ENCODE results near the gene SNRPD3.
"Not testable (repeated sequence)": the region's sequence is repeated elsewhere in the genome, so short reads cannot be mapped to it uniquely, and the experiment has no call there.

The SNRPD3 gene

DNA sequence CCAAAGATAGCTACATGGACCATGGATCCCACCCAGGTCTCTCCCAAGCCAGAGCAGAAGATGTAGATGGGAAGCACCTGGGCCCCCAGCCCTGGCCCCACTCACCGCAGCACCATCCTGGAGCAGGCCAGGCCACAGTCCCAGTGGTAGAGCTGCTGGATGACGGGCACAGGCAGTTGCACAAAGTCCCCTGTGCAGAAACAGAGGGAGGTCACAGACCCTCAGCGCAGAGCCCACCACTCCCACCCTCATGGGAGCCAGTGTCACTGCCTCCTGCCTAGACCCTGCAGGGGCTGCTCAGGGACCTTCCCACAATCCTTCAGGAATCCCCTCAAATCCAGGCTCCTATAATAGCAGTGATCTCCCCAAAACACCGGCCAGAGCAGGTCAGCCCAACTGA, 7.0 kb upstream of the SNRPD3 start:
- TF ChIP-seq, protein P1, sequence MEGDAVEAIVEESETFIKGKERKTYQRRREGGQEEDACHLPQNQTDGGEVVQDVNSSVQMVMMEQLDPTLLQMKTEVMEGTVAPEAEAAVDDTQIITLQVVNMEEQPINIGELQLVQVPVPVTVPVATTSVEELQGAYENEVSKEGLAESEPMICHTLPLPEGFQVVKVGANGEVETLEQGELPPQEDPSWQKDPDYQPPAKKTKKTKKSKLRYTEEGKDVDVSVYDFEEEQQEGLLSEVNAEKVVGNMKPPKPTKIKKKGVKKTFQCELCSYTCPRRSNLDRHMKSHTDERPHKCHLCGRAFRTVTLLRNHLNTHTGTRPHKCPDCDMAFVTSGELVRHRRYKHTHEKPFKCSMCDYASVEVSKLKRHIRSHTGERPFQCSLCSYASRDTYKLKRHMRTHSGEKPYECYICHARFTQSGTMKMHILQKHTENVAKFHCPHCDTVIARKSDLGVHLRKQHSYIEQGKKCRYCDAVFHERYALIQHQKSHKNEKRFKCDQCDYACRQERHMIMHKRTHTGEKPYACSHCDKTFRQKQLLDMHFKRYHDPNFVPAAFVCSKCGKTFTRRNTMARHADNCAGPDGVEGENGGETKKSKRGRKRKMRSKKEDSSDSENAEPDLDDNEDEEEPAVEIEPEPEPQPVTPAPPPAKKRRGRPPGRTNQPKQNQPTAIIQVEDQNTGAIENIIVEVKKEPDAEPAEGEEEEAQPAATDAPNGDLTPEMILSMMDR (conservative IDR thresholded peaks at IDR 0.05; ENCODE audit: low read length), result no peak
- DNase-seq (ENCODE audit: low read depth), result no peak

DNA sequence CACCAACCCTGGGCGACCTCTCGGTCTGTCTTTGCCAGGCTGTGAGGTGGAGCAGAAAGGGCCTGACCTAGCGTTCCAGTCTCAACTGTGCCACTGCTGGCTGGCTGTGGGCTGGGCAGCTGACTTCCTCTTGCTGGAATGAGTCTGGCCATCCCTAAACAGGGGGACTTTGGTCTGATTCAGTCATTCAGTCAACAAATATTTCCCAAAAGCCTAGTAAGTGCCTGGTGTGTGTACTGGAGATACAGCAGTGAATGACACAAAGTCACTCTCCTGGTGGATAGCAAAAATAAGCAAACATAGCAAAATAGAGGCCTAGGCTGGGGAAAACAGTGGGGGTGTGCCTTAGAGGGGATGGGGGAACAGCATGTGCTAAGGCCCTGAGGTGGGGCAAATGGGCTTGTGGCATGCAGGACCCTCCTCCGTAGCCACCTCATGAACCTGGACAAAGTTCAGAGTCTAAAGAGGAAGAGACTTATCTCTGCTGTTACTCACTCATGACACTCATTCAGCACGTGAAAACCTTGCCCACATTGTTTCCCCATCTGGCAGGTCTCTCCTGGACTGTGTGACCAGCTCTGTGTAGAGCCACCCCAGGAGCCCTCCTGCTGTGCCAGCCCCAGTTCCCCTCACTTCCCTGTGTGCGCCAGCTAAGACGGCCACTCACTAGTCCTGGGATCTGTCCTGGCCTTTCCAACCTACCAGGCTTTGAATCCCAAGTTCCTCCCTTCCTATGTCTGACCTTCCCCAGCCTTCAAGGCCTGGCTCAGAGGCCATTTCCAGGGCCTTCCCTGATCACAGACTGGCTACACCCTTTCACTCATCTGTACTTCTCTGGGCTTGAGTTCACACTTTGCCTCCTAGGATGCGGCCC, 5.5 kb upstream of the SNRPD3 start:
- TF ChIP-seq, protein P1 (conservative IDR thresholded peaks at IDR 0.05; ENCODE audit: low read length), result no peak
- DNase-seq (ENCODE audit: low read depth), result no peak
- H3K4me3 ChIP-seq (ENCODE audit: low read length), result no peak overlapping the region

More for the DNA sequence above, 7.0 kb upstream of the SNRPD3 start:
- H3K4me3 ChIP-seq (ENCODE audit: low read length), result no peak overlapping the region

DNA sequence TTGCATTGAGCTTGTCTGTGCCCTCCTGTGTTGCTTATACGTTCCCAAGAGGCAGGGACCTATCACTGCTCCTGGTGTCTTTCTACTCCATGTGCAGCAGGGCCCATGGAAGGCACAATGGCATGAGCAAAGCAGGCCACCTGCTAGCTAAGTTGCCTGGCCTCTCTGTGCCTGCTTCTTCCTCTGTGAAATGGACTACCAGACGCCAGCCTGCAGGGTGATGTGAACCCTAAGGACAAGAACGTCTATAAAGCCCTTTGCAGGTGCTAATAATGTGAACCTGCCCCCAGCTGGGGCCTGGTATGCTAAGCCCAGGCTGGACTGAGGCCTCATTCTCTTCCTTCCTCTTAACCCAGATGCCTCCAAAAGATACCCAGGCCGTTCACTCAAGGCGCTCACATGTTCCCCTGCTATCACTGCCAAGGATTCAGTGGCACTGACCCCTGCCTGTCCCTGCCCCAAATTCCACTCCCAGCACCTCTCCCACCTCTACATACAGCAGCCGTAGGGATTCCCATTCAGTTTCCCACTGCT, 4.8 kb upstream of the SNRPD3 start:
- TF ChIP-seq, protein P1 (conservative IDR thresholded peaks at IDR 0.05; ENCODE audit: low read length), result no peak
- H3K4me3 ChIP-seq (ENCODE audit: low read length), result no peak overlapping the region
- no peak for DNase-seq (ENCODE audit: low read depth)

DNA sequence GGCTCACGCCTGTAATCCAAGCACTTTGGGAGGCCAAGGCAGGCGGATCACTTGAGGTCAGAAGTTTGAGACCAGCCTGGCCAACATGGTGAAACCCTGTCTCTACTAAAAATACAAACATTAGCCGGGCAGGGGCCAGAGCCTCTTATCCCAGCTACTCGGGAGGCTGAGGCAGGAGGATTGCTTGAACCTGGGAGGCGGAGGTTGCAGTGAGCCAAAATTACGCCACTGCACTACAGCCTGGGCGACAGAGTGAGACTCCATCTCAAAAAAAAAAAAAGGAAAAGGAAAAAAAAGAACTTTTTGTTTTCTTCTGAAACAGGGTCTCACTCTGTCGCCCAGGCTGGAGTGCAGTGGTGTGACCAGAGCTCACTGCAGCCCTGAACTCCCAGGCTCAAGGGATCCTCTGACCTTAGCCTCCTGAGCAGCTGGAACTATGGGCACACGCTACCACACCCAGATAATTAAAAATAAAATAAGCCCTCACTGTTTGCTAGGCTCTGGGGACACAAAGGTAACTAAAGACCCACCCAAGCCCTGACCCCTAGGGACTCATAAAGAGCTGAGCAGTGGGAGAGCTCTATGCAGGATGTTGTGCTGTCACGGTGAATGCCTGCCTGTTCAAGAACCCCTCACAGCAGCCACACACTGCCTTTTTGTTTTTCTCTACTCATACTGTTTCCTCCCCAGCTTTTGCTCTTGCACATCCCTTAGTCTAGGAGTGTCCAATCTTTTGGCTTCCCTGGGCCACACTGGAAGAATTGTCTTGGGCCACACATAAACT, 3.1 kb upstream of the SNRPD3 start:
- 0 out of 2 replicates have a peak overlapping the region, but pooled peaks have one; percentile 92 for H3K4me3 ChIP-seq (ENCODE audit: low read length)
- not testable (repeated sequence) for DNase-seq (ENCODE audit: low read depth)

DNA sequence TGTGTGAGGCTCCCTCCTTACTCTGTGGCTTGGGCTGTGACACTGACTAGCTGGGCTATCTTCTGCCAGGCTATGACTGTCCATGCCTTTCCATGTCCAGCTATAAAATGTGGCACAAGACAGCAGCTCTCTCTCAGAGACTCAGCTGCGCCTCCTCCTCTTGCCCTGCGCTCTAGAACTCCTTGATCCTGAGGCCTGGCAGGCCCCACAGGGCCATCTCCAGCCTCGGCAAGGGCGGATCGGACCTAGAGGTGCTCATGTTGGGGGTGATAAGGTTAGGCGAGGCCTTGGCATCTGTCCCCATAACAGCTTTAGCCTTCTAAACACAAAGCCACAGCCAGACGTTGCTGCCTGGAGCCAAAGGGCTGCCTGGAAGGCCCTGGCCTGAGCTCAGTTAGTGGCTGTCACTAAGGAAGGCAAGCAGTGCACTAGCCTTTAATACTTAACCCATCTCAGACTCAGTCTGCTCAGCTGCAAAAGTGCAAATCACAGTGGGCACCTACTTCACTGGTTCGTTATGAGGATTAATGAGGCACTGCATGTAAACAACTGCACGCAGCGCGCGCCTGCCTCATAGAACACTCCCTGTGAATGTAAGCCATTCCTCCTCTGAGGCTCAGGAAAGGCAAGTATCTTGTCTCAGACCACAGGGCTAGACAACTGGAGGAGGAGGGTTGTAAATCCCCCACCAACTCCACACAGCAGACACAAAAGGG, 2.0 kb upstream of the SNRPD3 start:
- TF ChIP-seq, protein P1 (conservative IDR thresholded peaks at IDR 0.05; ENCODE audit: low read length), result no peak
- DNase-seq (ENCODE audit: low read depth), result peak; percentile 16
- peak overlapping the region; percentile 92 for H3K4me3 ChIP-seq (ENCODE audit: low read length)

DNA sequence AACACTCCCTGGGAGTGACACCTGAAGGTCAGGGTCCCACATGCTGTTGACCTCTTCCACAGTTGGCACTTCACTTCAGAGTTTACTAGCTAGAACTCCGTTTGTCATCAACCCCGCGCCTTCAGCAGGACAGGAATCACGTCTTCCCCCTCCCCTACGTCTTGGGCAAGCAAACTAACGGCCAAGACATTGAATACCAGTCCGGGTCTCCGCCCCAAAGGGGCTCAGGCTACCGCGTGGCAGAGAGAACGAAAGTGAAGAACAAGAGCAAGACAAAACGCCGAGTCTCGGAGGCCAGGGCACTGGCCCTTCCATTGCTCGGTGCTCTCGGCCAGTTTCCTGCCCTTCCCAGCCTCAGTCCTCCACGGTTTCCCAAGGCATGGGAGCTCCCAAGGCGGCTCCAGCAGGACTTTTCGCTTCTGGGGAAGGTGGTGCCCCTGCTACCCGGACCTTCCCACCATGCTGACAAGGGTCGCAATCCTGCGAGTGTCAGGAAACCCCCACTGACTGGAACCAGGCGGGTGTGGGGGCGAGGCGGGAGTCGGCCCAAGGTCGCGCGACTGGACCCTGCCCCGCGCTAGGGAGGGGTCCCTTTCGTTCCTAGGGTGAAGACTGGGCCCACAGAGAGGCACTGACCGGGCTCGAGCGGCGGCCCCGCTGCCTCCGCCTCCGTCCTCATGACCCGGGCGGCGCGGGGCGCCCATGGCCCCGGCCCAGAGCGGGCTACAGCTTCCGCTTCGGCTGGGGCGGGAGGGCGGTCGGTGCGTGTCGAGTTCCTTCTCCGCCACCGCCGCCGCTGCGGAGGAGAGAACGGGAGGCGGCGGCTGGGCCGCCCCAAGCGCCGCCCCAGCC, 1.3 kb upstream of the SNRPD3 start, which contains the start of gene GUCD1:
Gene GUCD1, minus strand, starts transcription at position 826 of the 852 bp plus-strand sequence. Its CDS starts 147 bp downstream, at position 679.
- peak within 1 kb of the TSS; percentile 99 for H3K4me3 ChIP-seq (ENCODE audit: low read length)
- peak; percentile 37 for DNase-seq (ENCODE audit: low read depth)
- TF ChIP-seq, protein P1 (conservative IDR thresholded peaks at IDR 0.05; ENCODE audit: low read length), result no peak
